ENCODE results near the gene ACAA2.

DNA sequence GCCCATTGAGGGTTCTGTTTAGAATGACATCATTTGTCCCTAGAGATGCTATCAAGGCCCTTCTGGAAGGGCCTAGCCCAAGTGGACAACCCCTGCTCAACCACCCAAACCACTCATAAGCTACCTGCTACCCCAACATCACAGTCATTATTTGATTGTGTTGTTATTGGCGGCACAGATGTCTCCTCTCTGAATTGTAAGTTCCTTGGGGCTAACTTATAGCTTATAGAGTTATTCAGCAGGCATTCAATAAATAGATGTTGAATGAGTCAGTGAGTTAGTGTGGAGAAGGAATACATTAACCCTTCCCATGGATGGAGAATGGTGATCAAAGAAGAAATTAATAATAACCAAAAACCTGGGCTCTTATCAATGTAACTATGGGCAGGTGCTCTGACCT lies 80.0 kb downstream of the ACAA2 start:
- TF ChIP-seq, protein P1, sequence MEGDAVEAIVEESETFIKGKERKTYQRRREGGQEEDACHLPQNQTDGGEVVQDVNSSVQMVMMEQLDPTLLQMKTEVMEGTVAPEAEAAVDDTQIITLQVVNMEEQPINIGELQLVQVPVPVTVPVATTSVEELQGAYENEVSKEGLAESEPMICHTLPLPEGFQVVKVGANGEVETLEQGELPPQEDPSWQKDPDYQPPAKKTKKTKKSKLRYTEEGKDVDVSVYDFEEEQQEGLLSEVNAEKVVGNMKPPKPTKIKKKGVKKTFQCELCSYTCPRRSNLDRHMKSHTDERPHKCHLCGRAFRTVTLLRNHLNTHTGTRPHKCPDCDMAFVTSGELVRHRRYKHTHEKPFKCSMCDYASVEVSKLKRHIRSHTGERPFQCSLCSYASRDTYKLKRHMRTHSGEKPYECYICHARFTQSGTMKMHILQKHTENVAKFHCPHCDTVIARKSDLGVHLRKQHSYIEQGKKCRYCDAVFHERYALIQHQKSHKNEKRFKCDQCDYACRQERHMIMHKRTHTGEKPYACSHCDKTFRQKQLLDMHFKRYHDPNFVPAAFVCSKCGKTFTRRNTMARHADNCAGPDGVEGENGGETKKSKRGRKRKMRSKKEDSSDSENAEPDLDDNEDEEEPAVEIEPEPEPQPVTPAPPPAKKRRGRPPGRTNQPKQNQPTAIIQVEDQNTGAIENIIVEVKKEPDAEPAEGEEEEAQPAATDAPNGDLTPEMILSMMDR (conservative IDR thresholded peaks at IDR 0.05; ENCODE audit: low read depth, low read length): no peak
- no peak for TF ChIP-seq EZH2 (IDR thresholded peaks at IDR 0.05; ENCODE audit: borderline replicate concordance, low read depth, low read length, poor library complexity, severe bottlenecking)

All from A673 (cell line).